ENCODE measurements around the gene APEX1.

Gene APEX1

GRCh38 chr14:20455355-20456300, 602 bp downstream of the APEX1 start:
- Histone ChIP-seq H3K36me3 (ENCODE audit: control insufficient read depth, insufficient read depth, low read length) (peaks cover 6% of the 10 kb centered on the region), H3K4me2 (ENCODE audit: low read length) (peak overlapping the region; percentile 88), H3K79me1 (ENCODE audit: low read length) (peaks cover 11% of the 10 kb centered on the region), H3K9ac (ENCODE audit: low read length) (peak overlapping the region; percentile 91), H2AK5ac (ENCODE audit: low read length) (peak overlapping the region; percentile 10), H2BK15ac (replicated peaks; ENCODE audit: low read depth) (no peak overlapping the region), H3K4ac (ENCODE audit: low read depth, low read length) (peak overlapping the region; percentile 92), H3K56ac (ENCODE audit: low read length) (peak overlapping the region; percentile 95), H3K23ac (ENCODE audit: low read length) (peak overlapping the region; percentile 11), H4K5ac (ENCODE audit: low read length) (peak overlapping the region; percentile 62), H4K8ac (ENCODE audit: low read depth, low read length) (no peak overlapping the region), H3K4me1 (ENCODE audit: control insufficient read depth, low read depth, low read length) (peaks cover 3% of the 10 kb centered on the region), H2BK120ac (ENCODE audit: low read depth, low read length) (no peak overlapping the region), H3K27ac (ENCODE audit: low read depth, low read length) (peak overlapping the region; percentile 30), H2BK5ac (ENCODE audit: low read length) (peak overlapping the region; percentile 38), H3K18ac (ENCODE audit: low read length) (peak overlapping the region; percentile 3), H3K4me3 (ENCODE audit: low read length) (peak overlapping the region; percentile 94), H3K27me3 (ENCODE audit: insufficient read depth, low read length, poor library complexity) (no peaks in the 10 kb centered on the region), H3K79me2 (ENCODE audit: control insufficient read depth, insufficient read depth, low read length) (peaks cover 35% of the 10 kb centered on the region)
- no CpG with 5 or more reads among the region's 39 CpGs for WGBS (ENCODE audit: extremely low coverage, insufficient coverage, low lambda C conversion rate)
- DNase-seq = no peak

GRCh38 chr14:20456971-20457370, 1.9 kb downstream of the APEX1 start:
- H3K27ac ChIP-seq (ENCODE audit: low read depth, low read length) = no peak overlapping the region
- H3K56ac ChIP-seq (ENCODE audit: low read length) = peak overlapping the region; percentile 19
- H4K5ac ChIP-seq (ENCODE audit: low read length) = no peak overlapping the region
- no peak overlapping the region for H4K8ac ChIP-seq (ENCODE audit: low read depth, low read length)
- H3K79me2 ChIP-seq (ENCODE audit: control insufficient read depth, insufficient read depth, low read length) = peaks cover 37% of the 10 kb centered on the region
- no peak overlapping the region for H3K4ac ChIP-seq (ENCODE audit: low read depth, low read length)
- H3K79me1 ChIP-seq (ENCODE audit: low read length) = peaks cover 12% of the 10 kb centered on the region
- no peak overlapping the region for H3K18ac ChIP-seq (ENCODE audit: low read length)
- no peak overlapping the region for H2BK15ac ChIP-seq (replicated peaks; ENCODE audit: low read depth)
- no peaks in the 10 kb centered on the region for H3K27me3 ChIP-seq (ENCODE audit: insufficient read depth, low read length, poor library complexity)
- no peak overlapping the region for H2BK5ac ChIP-seq (ENCODE audit: low read length)
- H2AK5ac ChIP-seq (ENCODE audit: low read length) = no peak overlapping the region
- peaks cover 3% of the 10 kb centered on the region for H3K4me1 ChIP-seq (ENCODE audit: control insufficient read depth, low read depth, low read length)
- no CpG with 5 or more reads among the region's 13 CpGs for WGBS (ENCODE audit: extremely low coverage, insufficient coverage, low lambda C conversion rate)
- no peak overlapping the region for H3K4me2 ChIP-seq (ENCODE audit: low read length)
- DNase-seq = no peak
- no peak overlapping the region for H3K9ac ChIP-seq (ENCODE audit: low read length)
- H3K4me3 ChIP-seq (ENCODE audit: low read length) = no peak overlapping the region
- H2BK120ac ChIP-seq (ENCODE audit: low read depth, low read length) = no peak overlapping the region
- peaks cover 5% of the 10 kb centered on the region for H3K36me3 ChIP-seq (ENCODE audit: control insufficient read depth, insufficient read depth, low read length)
- no peak overlapping the region for H3K23ac ChIP-seq (ENCODE audit: low read length)

- no CpG with 5 or more reads among the region's 8 CpGs for WGBS (ENCODE audit: extremely low coverage, insufficient coverage, low lambda C conversion rate)
- no peak overlapping the region for H4K5ac ChIP-seq (ENCODE audit: low read length)
- peaks cover 37% of the 10 kb centered on the region for H3K79me2 ChIP-seq (ENCODE audit: control insufficient read depth, insufficient read depth, low read length)
- H2AK5ac ChIP-seq (ENCODE audit: low read length) = no peak overlapping the region
- peaks cover 5% of the 10 kb centered on the region for H3K36me3 ChIP-seq (ENCODE audit: control insufficient read depth, insufficient read depth, low read length)
- no peak overlapping the region for H3K4me3 ChIP-seq (ENCODE audit: low read length)
- no peak overlapping the region for H4K8ac ChIP-seq (ENCODE audit: low read depth, low read length)
- no peak overlapping the region for H3K27ac ChIP-seq (ENCODE audit: low read depth, low read length)
- no peak overlapping the region for H3K56ac ChIP-seq (ENCODE audit: low read length)
- no peak overlapping the region for H3K9ac ChIP-seq (ENCODE audit: low read length)
- H3K4ac ChIP-seq (ENCODE audit: low read depth, low read length) = no peak overlapping the region
- no peak overlapping the region for H3K23ac ChIP-seq (ENCODE audit: low read length)
- H3K79me1 ChIP-seq (ENCODE audit: low read length) = peaks cover 12% of the 10 kb centered on the region
- no peak overlapping the region for H2BK120ac ChIP-seq (ENCODE audit: low read depth, low read length)
- peak; percentile 40 for DNase-seq
- no peak overlapping the region for H2BK5ac ChIP-seq (ENCODE audit: low read length)
- H3K27me3 ChIP-seq (ENCODE audit: insufficient read depth, low read length, poor library complexity) = no peaks in the 10 kb centered on the region
- H3K4me2 ChIP-seq (ENCODE audit: low read length) = no peak overlapping the region
- peaks cover 3% of the 10 kb centered on the region for H3K4me1 ChIP-seq (ENCODE audit: control insufficient read depth, low read depth, low read length)
- no peak overlapping the region for H3K18ac ChIP-seq (ENCODE audit: low read length)
- H2BK15ac ChIP-seq (replicated peaks; ENCODE audit: low read depth) = no peak overlapping the region
Measured at GRCh38 chr14:20458031-20458789, 3.2 kb downstream of the APEX1 start.

GRCh38 chr14:20460458-20461224, 5.6 kb downstream of the APEX1 start:
- peaks cover 3% of the 10 kb centered on the region for H3K4me1 ChIP-seq (ENCODE audit: control insufficient read depth, low read depth, low read length)
- H2BK15ac ChIP-seq (replicated peaks; ENCODE audit: low read depth) = no peak overlapping the region
- H2BK120ac ChIP-seq (ENCODE audit: low read depth, low read length) = no peak overlapping the region
- H3K4me3 ChIP-seq (ENCODE audit: low read length) = peak overlapping the region; percentile 80
- H3K23ac ChIP-seq (ENCODE audit: low read length) = no peak overlapping the region
- H3K79me2 ChIP-seq (ENCODE audit: control insufficient read depth, insufficient read depth, low read length) = peaks cover 26% of the 10 kb centered on the region
- H4K8ac ChIP-seq (ENCODE audit: low read depth, low read length) = peak overlapping the region; percentile 82
- H3K36me3 ChIP-seq (ENCODE audit: control insufficient read depth, insufficient read depth, low read length) = peaks cover 5% of the 10 kb centered on the region
- H2AK5ac ChIP-seq (ENCODE audit: low read length) = no peak overlapping the region
- no CpG with 5 or more reads among the region's 32 CpGs for WGBS (ENCODE audit: extremely low coverage, insufficient coverage, low lambda C conversion rate)
- DNase-seq = peak; percentile 29
- peaks cover 8% of the 10 kb centered on the region for H3K79me1 ChIP-seq (ENCODE audit: low read length)
- peak overlapping the region; percentile 86 for H3K9ac ChIP-seq (ENCODE audit: low read length)
- peak overlapping the region; percentile 87 for H3K4me2 ChIP-seq (ENCODE audit: low read length)
- H3K27me3 ChIP-seq (ENCODE audit: insufficient read depth, low read length, poor library complexity) = no peaks in the 10 kb centered on the region
- H3K4ac ChIP-seq (ENCODE audit: low read depth, low read length) = peak overlapping the region; percentile 38
- H2BK5ac ChIP-seq (ENCODE audit: low read length) = peak overlapping the region; percentile 24
- H3K27ac ChIP-seq (ENCODE audit: low read depth, low read length) = peak overlapping the region; percentile 82
- H4K5ac ChIP-seq (ENCODE audit: low read length) = no peak overlapping the region
- peak overlapping the region; percentile 44 for H3K18ac ChIP-seq (ENCODE audit: low read length)
- peak overlapping the region; percentile 95 for H3K56ac ChIP-seq (ENCODE audit: low read length)
